IMR-90 (cell line): ENCODE measurements around the gene WNT9B.

ENCODE experiments used
- CEBPB ChIP-seq: IDR thresholded peaks from 2 replicates; pipeline ENCODE4 v1.6.1; 2012; ENCODE audit warnings: low read depth, low read length, improper control_type of control experiment
- CTCF ChIP-seq: conservative IDR thresholded peaks from 2 replicates; pipeline ENCODE4 v1.5.1; 2012; ENCODE audit warnings: mild to moderate bottlenecking, low read depth, low read length, improper control_type of control experiment
- ELK1 ChIP-seq: fragments of 150-350 bp; IDR thresholded peaks from 2 replicates; pipeline ENCODE4 v1.6.1; 2016; ENCODE audit warnings: low read depth, mild to moderate bottlenecking, low read length, moderate library complexity, borderline replicate concordance
- MAZ ChIP-seq: IDR thresholded peaks from 2 replicates; pipeline ENCODE4 v1.6.1; 2012; ENCODE audit warnings: low read depth, mild to moderate bottlenecking, low read length, improper control_type of control experiment, moderate library complexity, borderline replicate concordance
- MXI1 ChIP-seq: IDR thresholded peaks from 2 replicates; pipeline ENCODE4 v1.6.1; 2012; ENCODE audit warnings: low read depth, mild to moderate bottlenecking, low read length, moderate library complexity, borderline replicate concordance
- NFE2L2 ChIP-seq: fragments of 150-350 bp; IDR thresholded peaks from 2 replicates; pipeline ENCODE4 v1.6.1; 2016; ENCODE audit warnings: low read depth, mild to moderate bottlenecking, low read length
- POLR2A ChIP-seq: IDR thresholded peaks from 2 replicates; pipeline ENCODE4 v1.6.1; 2012; ENCODE audit warnings: mild to moderate bottlenecking, low read depth, low read length
- RCOR1 ChIP-seq: IDR thresholded peaks from 2 replicates; pipeline ENCODE4 v1.6.1; 2012; ENCODE audit warnings: mild to moderate bottlenecking, low read length, improper control_type of control experiment; ENCODE audit not compliant: insufficient replicate concordance
- USF2 ChIP-seq: fragments of 150-350 bp; IDR thresholded peaks from 2 replicates; pipeline ENCODE4 v1.6.1; 2017; ENCODE audit warnings: mild to moderate bottlenecking, antibody characterized with exemption, low read length, low read depth

GRCh38 chr17:46884552-46884951, 33.2 kb downstream of the WNT9B start:
- TF ChIP-seq CTCF (no peak), POLR2A (no peak), CEBPB (no peak), ELK1 (no peak), MXI1 (no peak), USF2 (no peak), MAZ (no peak), NFE2L2 (no peak), RCOR1 (no peak)
